GM12878 (cell line): ENCODE data around the gene RAB31. TPM values are rescaled to one million over a fixed set of nuclear protein-coding genes. Genes with fewer than 3 reads are reported as not detected.

Source experiments
- ATAC-seq: fragments of 200-7000 bp; cut with Tn5 transposase; 3 replicates; pipeline ENCODE4 v1.9.1; 2020; ENCODE audit warnings: mild to moderate bottlenecking, moderate library complexity
- BruUV-seq: library from RNA; stranded (reverse); fragments of 400-500 nt; replicated peaks from 2 replicates; lab custom pipeline; 2021; lab: Mats Ljungman, UMichigan
- CTCF ChIA-PET: fragments of 300-600 bp; sonication (Branson Sonifier 250); formaldehyde crosslinking; extraction: SDS; loops from one replicate; lab custom pipeline; 2021; ENCODE audit warnings: inconsistent platforms; lab: Yijun Ruan, JAX
- POLR2A ChIA-PET: fragments of 350-600 bp; formaldehyde crosslinking; extraction: SDS; loops from one replicate; lab custom pipeline; 2021; ENCODE audit warnings: inconsistent platforms; lab: Charles Lee
- RAD21 ChIA-PET: fragments of 300-600 bp; sonication (Branson Sonifier 250); formaldehyde crosslinking; loops from one replicate; lab custom pipeline; 2023; ENCODE audit warnings: antibody characterized with exemption; ENCODE audit not compliant: unreplicated experiment; lab: Charles Lee
- SMC1A ChIA-PET: fragments of 300-600 bp; sonication (Branson Sonifier 250); formaldehyde crosslinking; loops from one replicate; lab custom pipeline; 2023; ENCODE audit not compliant: unreplicated experiment, uncharacterized antibody; lab: Charles Lee
- DNase-seq: peaks from one replicate; pipeline ENCODE4 v3.0.0-alpha.2; 2011; ENCODE audit warnings: low read depth, low spot score
- FAIRE-seq: peaks from 3 replicates; lab custom pipeline; 2011; peaks lifted over from hg19 to GRCh38; lab: Jason Lieb, UNC
- H2AFZ ChIP-seq: 2 replicates; pipeline ENCODE4 v1.6.0; 2011; ENCODE audit warnings: low read depth, low read length, control low read depth; ENCODE audit not compliant: control insufficient read depth
- H3K27ac ChIP-seq: 2 replicates; pipeline ENCODE4 v1.5.1; 2011; ENCODE audit warnings: control low read depth; ENCODE audit not compliant: control insufficient read depth, insufficient read depth
- H3K27me3 ChIP-seq, 2 experiments: replicated peaks in 1 of 2; 2 replicates each; pipeline versions ENCODE4 v1.6.0 to v1.6.1; 2011; ENCODE audit warnings: low read length in 1 of 2; ENCODE audit not compliant: control insufficient read depth in 2 of 2, insufficient read depth in 2 of 2
- H3K36me3 ChIP-seq, 2 experiments: 2 replicates each; pipeline ENCODE4 v1.5.1; 2011; ENCODE audit warnings: low read length in 1 of 2; ENCODE audit not compliant: control insufficient read depth in 2 of 2, insufficient read depth in 2 of 2
- H3K4me1 ChIP-seq: 2 replicates; pipeline ENCODE4 v1.6.1; 2011; ENCODE audit warnings: mild to moderate bottlenecking, low read length, moderate library complexity, mixed read lengths; ENCODE audit not compliant: control insufficient read depth, insufficient read depth
- H3K4me2 ChIP-seq: 2 replicates; pipeline ENCODE4 v1.6.0; 2011; ENCODE audit warnings: control low read depth; ENCODE audit not compliant: control insufficient read depth, insufficient read depth
- H3K4me3 ChIP-seq: fragments of 200-600 bp; sonication (generic); 2 replicates; pipeline ENCODE4 v1.5.1; 2016
- H3K79me2 ChIP-seq: 2 replicates; pipeline ENCODE4 v1.6.0; 2011; ENCODE audit warnings: low read length; ENCODE audit not compliant: control insufficient read depth, insufficient read depth
- H3K9ac ChIP-seq: 2 replicates; pipeline ENCODE4 v1.8.0; 2011; ENCODE audit warnings: low read length, control low read depth, mixed read lengths; ENCODE audit not compliant: control insufficient read depth, insufficient read depth
- H3K9me3 ChIP-seq: replicated peaks from 3 replicates; pipeline ENCODE4 v1.5.1; 2011; ENCODE audit warnings: mild to moderate bottlenecking, low read length; ENCODE audit not compliant: control insufficient read depth, insufficient read depth
- H4K20me1 ChIP-seq: 2 replicates; pipeline ENCODE4 v1.6.0; 2011; ENCODE audit not compliant: control insufficient read depth, insufficient read depth
- BHLHE40 ChIP-seq, 2 experiments: fragments of 450-650 bp in 1 of 2; IDR thresholded peaks; 2 replicates each; pipeline ENCODE4 v1.6.1; 2011 to 2017; ENCODE audit warnings: low read depth in 2 of 2, borderline replicate concordance in 1 of 2, improper control_type of control experiment in 1 of 2, low read length in 1 of 2, mild to moderate bottlenecking in 1 of 2
- CBX3 ChIP-seq: fragments of 200-600 bp; sonication (generic); IDR thresholded peaks from 2 replicates; pipeline ENCODE4 v1.6.1; 2016; ENCODE audit warnings: low read depth, borderline replicate concordance
- CTCF ChIP-seq, 3 experiments: IDR thresholded peaks in 2 of 3; conservative IDR thresholded peaks in 1 of 3; 2 replicates each; pipeline ENCODE4 v1.5.1; 2011; ENCODE audit warnings: low read depth in 3 of 3, low read length in 3 of 3, mild to moderate bottlenecking in 3 of 3, control low read depth in 2 of 3, moderate library complexity in 2 of 3, inconsistent platforms in 1 of 3, mixed read lengths in 1 of 3; ENCODE audit not compliant: control insufficient read depth in 2 of 3, insufficient read depth in 1 of 3; ENCODE audit errors: extremely low read depth in 1 of 3
- E2F8 ChIP-seq: fragments of 450-650 bp; IDR thresholded peaks from 2 replicates; pipeline ENCODE4 v1.6.1; 2018; ENCODE audit warnings: mild to moderate bottlenecking, low read depth, moderate library complexity; ENCODE audit not compliant: partially characterized antibody
- GATAD2B ChIP-seq: fragments of 450-650 bp; conservative IDR thresholded peaks from 2 replicates; pipeline ENCODE4 v1.6.1; 2017; ENCODE audit warnings: low read depth, mild to moderate bottlenecking, moderate library complexity
- NFYA ChIP-seq: IDR thresholded peaks from 2 replicates; pipeline ENCODE4 v1.6.1; 2011; ENCODE audit warnings: low read depth, mild to moderate bottlenecking, low read length, improper control_type of control experiment, borderline replicate concordance
- POLR2AphosphoS5 ChIP-seq: IDR thresholded peaks from 2 replicates; pipeline ENCODE4 v1.6.1; 2011; ENCODE audit warnings: mild to moderate bottlenecking, low read length, inconsistent platforms
- POU2F2 ChIP-seq: IDR thresholded peaks from 3 replicates; pipeline ENCODE4 v1.6.1; 2011; ENCODE audit warnings: low read depth, mild to moderate bottlenecking, low read length, borderline replicate concordance
- RB1 ChIP-seq: fragments of 450-650 bp; formaldehyde crosslinking; IDR thresholded peaks from 2 replicates; pipeline ENCODE4 v1.6.1; 2017; ENCODE audit warnings: mild to moderate bottlenecking, borderline replicate concordance
- SMARCA5 ChIP-seq: fragments of 450-650 bp; IDR thresholded peaks from 2 replicates; pipeline ENCODE4 v1.6.1; 2017; ENCODE audit warnings: mild to moderate bottlenecking
- YBX1 ChIP-seq: fragments of 450-650 bp; IDR thresholded peaks from 2 replicates; pipeline ENCODE4 v1.6.1; 2016; ENCODE audit warnings: antibody characterized with exemption
- ZNF207 ChIP-seq: fragments of 450-650 bp; IDR thresholded peaks from 2 replicates; pipeline ENCODE4 v1.6.1; 2014; ENCODE audit warnings: antibody characterized with exemption, mild to moderate bottlenecking, borderline replicate concordance
- ZNF217 ChIP-seq: fragments of 450-650 bp; IDR thresholded peaks from 2 replicates; pipeline ENCODE4 v1.6.1; 2017; ENCODE audit warnings: antibody characterized with exemption, mild to moderate bottlenecking
- ZSCAN29 ChIP-seq: fragments of 450-650 bp; IDR thresholded peaks from 2 replicates; pipeline ENCODE4 v1.6.1; 2017; ENCODE audit warnings: mild to moderate bottlenecking, moderate library complexity
- WGBS: methylation state at CpG from one replicate; pipeline ENCODE4 v1.1.6; 2016; ENCODE audit warnings: low lambda C conversion rate; ENCODE audit not compliant: insufficient replicate concordance, insufficient coverage; ENCODE audit errors: missing lambda C conversion rate; 5-methylcytosine and 5-hydroxymethylcytosine counted together
- in situ Hi-C: fragments of 300-500 bp; cut with MboI; formaldehyde crosslinking; loops from 9 replicates; pipeline ENCODE4 v1.14.3; 2018; ENCODE audit warnings: mixed read lengths
- intact Hi-C: fragments of 100-400 bp; cut with micrococcal nuclease; formaldehyde crosslinking; loops from one replicate; pipeline ENCODE4 v1.14.2; 2022; ENCODE audit not compliant: unreplicated experiment
- polyA plus RNA-seq, 11 experiments: library from polyadenylated mRNA; depleted of rRNA in 4 of 11; unstranded in 6 of 11; stranded (reverse) in 5 of 11; fragments of >200 nt; fragmentation: Nextera tagmentation in 4 of 11; fragmentation: Illumina TruSeq in 1 of 11; extraction: Ambion mirVana in 4 of 11; extraction: Trizol in 1 of 11; gene quantifications; 1 replicate in 1 of 11; 2 replicates in 10 of 11; pipeline versions ENCODE4 v1.2.1 to v1.2.3, GENCODE V29; 2011 to 2016; ENCODE audit warnings: inconsistent platforms in 2 of 11, missing spikeins in 2 of 11, low read depth in 1 of 11
- total RNA-seq, 4 experiments: library from RNA; depleted of rRNA in 3 of 4; stranded (reverse); fragments of >200 nt in 3 of 4; fragmentation: Illumina TruSeq in 1 of 4; extraction: Trizol in 1 of 4; gene quantifications; 2 replicates each; pipeline versions ENCODE4 v1.2.1 to v1.2.3, GENCODE V29; 2013 to 2021

RAB31 gene
- total and polyA plus RNA-seq, 10 of the 15 experiments (the other 5 are each of a cell fraction or from before 2014, with no cell fraction given) = 0.80 to 23.3 (median 12.2) TPM

- WGBS = 75% methylated on average over 12 of the region's 12 CpGs
- SMC1A ChIA-PET = interaction anchor here (0.6 kb wide), 1 partner anchor 137 kb away, joined by 3 read pairs; no protein-coding TSS in a partner anchor
- H3K4me1 ChIP-seq = no peaks in the 10 kb centered on the region
- H3K36me3 ChIP-seq = no peaks in the 10 kb centered on the region
- BruUV-seq = no TSS peak
- TF ChIP-seq NFYA (no peak), ZSCAN29 (no peak), CBX3 (no peak)
- no peak overlapping the region for H2AFZ ChIP-seq
- no peaks in the 10 kb centered on the region for H4K20me1 ChIP-seq
- H3K4me3 ChIP-seq = no peak overlapping the region
- no peak for FAIRE-seq
- no peak for ATAC-seq
- in situ Hi-C loops = no loop called here
- H3K27ac ChIP-seq = no peak overlapping the region
- CTCF ChIA-PET = no interaction called here
- H3K9ac ChIP-seq = no peak overlapping the region
- no peak overlapping the region for H3K4me2 ChIP-seq
- H3K27me3 ChIP-seq = no peaks in the 10 kb centered on the region; a peak in 1 of 4 replicates
- no peaks in the 10 kb centered on the region for H3K9me3 ChIP-seq
- intact Hi-C loops = no loop called here
- no peak for DNase-seq
- no peaks in the 10 kb centered on the region for H3K79me2 ChIP-seq
- RAD21 ChIA-PET = no interaction called here
- POLR2A ChIA-PET = no interaction called here
Observed at GRCh38 chr18:9831723-9832199, 123.7 kb downstream of the RAB31 start.

GRCh38 chr18:9832871-9833270 lies 124.8 kb downstream of the RAB31 start:
- FAIRE-seq (no peak), ATAC-seq (no peak), DNase-seq (no peak)
- 87% methylated on average over 16 of the region's 20 CpGs for WGBS
- H3K79me2 ChIP-seq = no peaks in the 10 kb centered on the region
- intact Hi-C loops = no loop called here
- no peak overlapping the region for H2AFZ ChIP-seq
- H3K4me1 ChIP-seq = no peaks in the 10 kb centered on the region
- H3K36me3 ChIP-seq = no peaks in the 10 kb centered on the region
- in situ Hi-C loops = no loop called here
- CTCF ChIA-PET = no interaction called here
- H3K9me3 ChIP-seq = no peaks in the 10 kb centered on the region
- no peak overlapping the region for H3K4me2 ChIP-seq
- H3K4me3 ChIP-seq = no peak overlapping the region
- no peak overlapping the region for H3K27ac ChIP-seq
- no TSS peak for BruUV-seq
- no peak overlapping the region for H3K9ac ChIP-seq
- peaks cover 0 to 2% of the 10 kb centered on the region in 2 experiments; a peak in 2 of 4 replicates for H3K27me3 ChIP-seq
- RAD21 ChIA-PET = no interaction called here
- H4K20me1 ChIP-seq = no peaks in the 10 kb centered on the region
- SMC1A ChIA-PET = no interaction called here
- POLR2A ChIA-PET = no interaction called here
- TF ChIP-seq BHLHE40 (IDR thresholded peaks at IDR 0.05; ENCODE audit: borderline replicate concordance in 1 of 2, low read depth in 2 of 2, low read length in 1 of 2) (no peak), CTCF (IDR thresholded peaks at IDR 0.05 in 2 of 3, conservative IDR thresholded peaks at IDR 0.05 in 1 of 3; ENCODE audit: control insufficient read depth in 2 of 3, extremely low read depth in 1 of 3, insufficient read depth in 1 of 3, low read depth in 3 of 3, low read length in 3 of 3) (no peak), POLR2AphosphoS5 (no peak), ZNF217 (no peak), POU2F2 (no peak), RB1 (no peak), SMARCA5 (no peak), YBX1 (no peak), ZNF207 (no peak), GATAD2B (no peak), E2F8 (no peak)
